ENCODE measurements around the gene CCDC12. TPM values are rescaled to one million over a fixed set of nuclear protein-coding genes. Genes with fewer than 3 reads are reported as not detected.
A peak's percentile ranks its signal among the peaks of the same experiment; 100 is the strongest.

The CCDC12 gene
- total RNA-seq, 4 donors from 2014 or later = 55.5 to 87.5 (median 67.5) TPM

- H3K4me1 ChIP-seq = peaks cover 46 to 87% (median 50%) of the 10 kb centered on the region in 3 donors
- WGBS, 2 donors = 72 to 95% methylated on average over 4 to 8 of the region's 12 CpGs
- no peaks in the 10 kb centered on the region for H3K27me3 ChIP-seq
- TF ChIP-seq POLR2A (IDR thresholded peaks at IDR 0.05) (no peak), CTCF (IDR thresholded peaks at IDR 0.05) (no peak)
- H3K27ac ChIP-seq = peak overlapping the region in 3 of 4 donors; percentile 28 to 94 (median 86)
- DNase-seq = no peak
- peaks cover 4 to 69% (median 18%) of the 10 kb centered on the region in 3 donors for H3K36me3 ChIP-seq
- no peak overlapping the region for H3K4me3 ChIP-seq
- H3K9me3 ChIP-seq = no peaks in the 10 kb centered on the region
- intact Hi-C loops (cut with DNase I) = loop anchor here (5.0 kb wide), 1 partner anchor 37 kb away; the partner anchor contains the start of genes CCDC12 and NBEAL2
Measured at GRCh38 chr3:46939578-46940445, 36.7 kb downstream of the CCDC12 start.

GRCh38 chr3:46938118-46938517 is 38.4 kb downstream of the CCDC12 start:
- intact Hi-C loops (cut with DNase I) = loop anchor here (5.0 kb wide), 1 partner anchor 39 kb away; the partner anchor contains the start of genes CCDC12 and NBEAL2
- H3K27me3 ChIP-seq = no peaks in the 10 kb centered on the region
- peaks cover 46 to 87% (median 46%) of the 10 kb centered on the region in 3 donors for H3K4me1 ChIP-seq
- TF ChIP-seq POLR2A (IDR thresholded peaks at IDR 0.05) (no peak), CTCF (IDR thresholded peaks at IDR 0.05) (no peak)
- peaks cover 4 to 69% (median 18%) of the 10 kb centered on the region in 3 donors for H3K36me3 ChIP-seq
- H3K9me3 ChIP-seq = no peaks in the 10 kb centered on the region
- no peak overlapping the region for H3K4me3 ChIP-seq
- WGBS, 2 donors = 100% methylated on average over 2 of the region's 2 CpGs
- peak overlapping the region in 2 of 4 donors; percentile 86 to 94 for H3K27ac ChIP-seq
- DNase-seq = no peak

- DNase-seq = no peak
- peaks cover 46 to 87% (median 50%) of the 10 kb centered on the region in 3 donors for H3K4me1 ChIP-seq
- 79 to 91% methylated on average over 4 to 5 of the region's 5 CpGs for WGBS, 2 donors
Measured at GRCh38 chr3:46936733-46937250, 39.8 kb downstream of the CCDC12 start.

GRCh38 chr3:46935989-46936558 is 40.5 kb downstream of the CCDC12 start:
- Histone ChIP-seq H3K4me1 (peaks cover 53 to 89% (median 57%) of the 10 kb centered on the region in 3 donors), H3K36me3 (peaks cover 4 to 53% (median 18%) of the 10 kb centered on the region in 3 donors), H3K4me3 (no peak overlapping the region), H3K27me3 (no peaks in the 10 kb centered on the region), H3K27ac (peak overlapping the region; percentile 86 to 94 (median 90)), H3K9me3 (no peaks in the 10 kb centered on the region)
- 74% methylated on average over 7 of the region's 7 CpGs for WGBS, 2 donors
- intact Hi-C loops (cut with DNase I) = loop anchor here (5.0 kb wide), 1 partner anchor 41 kb away; the partner anchor contains the start of genes CCDC12 and NBEAL2
- DNase-seq = no peak
- TF ChIP-seq POLR2A (IDR thresholded peaks at IDR 0.05) (no peak), CTCF (IDR thresholded peaks at IDR 0.05) (no peak)

More at GRCh38 chr3:46936733-46937250, 39.8 kb downstream of the CCDC12 start:
- Histone ChIP-seq H3K27ac (peak overlapping the region; percentile 86 to 94 (median 90)), H3K9me3 (no peaks in the 10 kb centered on the region), H3K27me3 (no peaks in the 10 kb centered on the region), H3K4me3 (no peak overlapping the region), H3K36me3 (peaks cover 4 to 60% (median 18%) of the 10 kb centered on the region in 3 donors)
- no peak for TF ChIP-seq POLR2A (IDR thresholded peaks at IDR 0.05)
- no peak for TF ChIP-seq CTCF (IDR thresholded peaks at IDR 0.05)
- intact Hi-C loops (cut with DNase I) = loop anchor here (5.0 kb wide), 1 partner anchor 41 kb away; the partner anchor contains the start of genes CCDC12 and NBEAL2
